ENCODE results near the gene RHBDL1. TPM values are rescaled to one million over a fixed set of nuclear protein-coding genes. Genes with fewer than 3 reads are reported as not detected.
A peak's percentile ranks its signal among the peaks of the same experiment; 100 is the strongest.

Gene RHBDL1
- total and polyA plus RNA-seq, 9 of the 15 experiments (the other 6 are each of a cell fraction or from before 2014, with no cell fraction given) = 0.03 to 5.6 (median 1.3) TPM; not detected in 1

- TF ChIP-seq FIP1L1 (IDR thresholded peaks at IDR 0.05; ENCODE audit: low read depth, low read length, poor library complexity, severe bottlenecking) (peak; percentile 49), ARHGAP35 (IDR thresholded peaks at IDR 0.05; ENCODE audit: partially characterized antibody) (no peak), TCF7 (IDR thresholded peaks at IDR 0.05; ENCODE audit: borderline replicate concordance) (no peak), MYC (IDR thresholded peaks at IDR 0.05; ENCODE audit: low read depth, low read length) (no peak), MYC (CRISPR knock-in tag; IDR thresholded peaks at IDR 0.05; ENCODE audit: borderline replicate concordance, low read depth) (no peak), ZBTB1 (CRISPR knock-in tag; IDR thresholded peaks at IDR 0.05; ENCODE audit: borderline replicate concordance, low read depth) (no peak), L3MBTL2 (IDR thresholded peaks at IDR 0.05) (peak; percentile 28; the same call in 1 of the 2 replicates), ZNF324 (CRISPR knock-in tag; IDR thresholded peaks at IDR 0.05) (no peak), MECOM (CRISPR knock-in tag; IDR thresholded peaks at IDR 0.05) (no peak), CREB1 (IDR thresholded peaks at IDR 0.05) (no peak), CREB1 (CRISPR knock-in tag; IDR thresholded peaks at IDR 0.05) (no peak), TCF15 (CRISPR knock-in tag; IDR thresholded peaks at IDR 0.05) (no peak), XRCC5 (IDR thresholded peaks at IDR 0.05; ENCODE audit: low read depth, low read length) (0 out of 2 replicates have a peak, but pooled peaks have one; percentile 73), SP2 (IDR thresholded peaks at IDR 0.05; ENCODE audit: extremely low read depth, low read depth, low read length, poor library complexity, severe bottlenecking) (no peak), ZNF77 (CRISPR knock-in tag; IDR thresholded peaks at IDR 0.05) (no peak), SMC3 (conservative IDR thresholded peaks at IDR 0.05; ENCODE audit: insufficient read depth, low read depth, low read length) (peak; percentile 95)
- TF ChIP-seq, protein P1, sequence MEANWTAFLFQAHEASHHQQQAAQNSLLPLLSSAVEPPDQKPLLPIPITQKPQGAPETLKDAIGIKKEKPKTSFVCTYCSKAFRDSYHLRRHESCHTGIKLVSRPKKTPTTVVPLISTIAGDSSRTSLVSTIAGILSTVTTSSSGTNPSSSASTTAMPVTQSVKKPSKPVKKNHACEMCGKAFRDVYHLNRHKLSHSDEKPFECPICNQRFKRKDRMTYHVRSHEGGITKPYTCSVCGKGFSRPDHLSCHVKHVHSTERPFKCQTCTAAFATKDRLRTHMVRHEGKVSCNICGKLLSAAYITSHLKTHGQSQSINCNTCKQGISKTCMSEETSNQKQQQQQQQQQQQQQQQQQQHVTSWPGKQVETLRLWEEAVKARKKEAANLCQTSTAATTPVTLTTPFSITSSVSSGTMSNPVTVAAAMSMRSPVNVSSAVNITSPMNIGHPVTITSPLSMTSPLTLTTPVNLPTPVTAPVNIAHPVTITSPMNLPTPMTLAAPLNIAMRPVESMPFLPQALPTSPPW (CRISPR knock-in tag; IDR thresholded peaks at IDR 0.05) = peak; percentile 37; the same call in 1 of the 2 replicates
- TF ChIP-seq, protein P2, sequence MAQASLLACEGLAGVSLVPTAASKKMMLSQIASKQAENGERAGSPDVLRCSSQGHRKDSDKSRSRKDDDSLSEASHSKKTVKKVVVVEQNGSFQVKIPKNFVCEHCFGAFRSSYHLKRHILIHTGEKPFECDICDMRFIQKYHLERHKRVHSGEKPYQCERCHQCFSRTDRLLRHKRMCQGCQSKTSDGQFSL (CRISPR knock-in tag; IDR thresholded peaks at IDR 0.05) = peak; percentile 49; the same call in 1 of the 2 replicates
- TF ChIP-seq, protein P2 (tag; IDR thresholded peaks at IDR 0.05) = no peak
- TF ChIP-seq, protein P3, sequence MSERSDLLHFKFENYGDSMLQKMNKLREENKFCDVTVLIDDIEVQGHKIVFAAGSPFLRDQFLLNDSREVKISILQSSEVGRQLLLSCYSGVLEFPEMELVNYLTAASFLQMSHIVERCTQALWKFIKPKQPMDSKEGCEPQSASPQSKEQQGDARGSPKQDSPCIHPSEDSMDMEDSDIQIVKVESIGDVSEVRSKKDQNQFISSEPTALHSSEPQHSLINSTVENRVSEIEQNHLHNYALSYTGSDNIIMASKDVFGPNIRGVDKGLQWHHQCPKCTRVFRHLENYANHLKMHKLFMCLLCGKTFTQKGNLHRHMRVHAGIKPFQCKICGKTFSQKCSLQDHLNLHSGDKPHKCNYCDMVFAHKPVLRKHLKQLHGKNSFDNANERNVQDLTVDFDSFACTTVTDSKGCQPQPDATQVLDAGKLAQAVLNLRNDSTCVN (CRISPR knock-in tag; IDR thresholded peaks at IDR 0.05) = no peak
- TF ChIP-seq, protein P4, sequence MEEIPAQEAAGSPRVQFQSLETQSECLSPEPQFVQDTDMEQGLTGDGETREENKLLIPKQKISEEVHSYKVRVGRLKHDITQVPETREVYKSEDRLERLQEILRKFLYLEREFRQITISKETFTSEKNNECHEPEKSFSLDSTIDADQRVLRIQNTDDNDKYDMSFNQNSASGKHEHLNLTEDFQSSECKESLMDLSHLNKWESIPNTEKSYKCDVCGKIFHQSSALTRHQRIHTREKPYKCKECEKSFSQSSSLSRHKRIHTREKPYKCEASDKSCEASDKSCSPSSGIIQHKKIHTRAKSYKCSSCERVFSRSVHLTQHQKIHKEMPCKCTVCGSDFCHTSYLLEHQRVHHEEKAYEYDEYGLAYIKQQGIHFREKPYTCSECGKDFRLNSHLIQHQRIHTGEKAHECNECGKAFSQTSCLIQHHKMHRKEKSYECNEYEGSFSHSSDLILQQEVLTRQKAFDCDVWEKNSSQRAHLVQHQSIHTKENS (CRISPR knock-in tag; IDR thresholded peaks at IDR 0.05) = no peak
Measured at GRCh38 chr16:711548-712320, 36.3 kb downstream of the RHBDL1 start (continued).

Measured in K562 (cell line).